Right renal pelvis (tissue), 4 donors: Measurements from ENCODE around the gene UNCX. TPM values are rescaled to one million over a fixed set of nuclear protein-coding genes. Genes with fewer than 3 reads are reported as not detected.

Experiments used
- DNase-seq, 4 donors: peaks; one replicate each; pipeline ENCODE4 v3.0.0-alpha.2; 2013; ENCODE audit warnings: low read depth in 4 of 4, low spot score in 3 of 4, missing footprints in 1 of 4
- polyA plus RNA-seq, 4 donors: library from polyadenylated mRNA; unstranded; fragments of 120-200 nt; gene quantifications; one replicate each; pipeline ENCODE4 v1.2.1, GENCODE V29; 2013; ENCODE audit not compliant: insufficient read length in 4 of 4

UNCX gene
- polyA plus RNA-seq, 4 donors, result 6.5 to 14.9 (median 9.9) TPM

- DNase-seq, result no peak
Measured at GRCh38 chr7:1241603-1242255, 9.1 kb downstream of the UNCX start.

- no peak for DNase-seq
Measured at GRCh38 chr7:1242256-1242605, 9.6 kb downstream of the UNCX start.

- no peak for DNase-seq
Measured at GRCh38 chr7:1242606-1243289, 10.1 kb downstream of the UNCX start.

- DNase-seq, result no peak
Measured at GRCh38 chr7:1243290-1243963, 10.8 kb downstream of the UNCX start.

- DNase-seq, result peak in 1 of 4 donors; percentile 81
Measured at GRCh38 chr7:1243964-1244416, 11.3 kb downstream of the UNCX start.

- no peak for DNase-seq
Measured at GRCh38 chr7:1244700-1245523, 12.2 kb downstream of the UNCX start.

GRCh38 chr7:1245524-1246050 lies 12.9 kb downstream of the UNCX start:
- no peak for DNase-seq

GRCh38 chr7:1246160-1246870 lies 13.6 kb downstream of the UNCX start:
- no peak for DNase-seq

- DNase-seq, result no peak
Measured at GRCh38 chr7:1246871-1247526, 14.3 kb downstream of the UNCX start.

- no peak for DNase-seq
Measured at GRCh38 chr7:1247527-1248041, 14.9 kb downstream of the UNCX start.

- DNase-seq, result no peak
Measured at GRCh38 chr7:1248143-1248915, 15.7 kb downstream of the UNCX start.

GRCh38 chr7:1248916-1249581 lies 16.4 kb downstream of the UNCX start:
- no peak for DNase-seq

GRCh38 chr7:1249731-1250130 lies 17.1 kb downstream of the UNCX start:
- DNase-seq, result no peak

- DNase-seq, result no peak
Measured at GRCh38 chr7:1250901-1251300, 18.2 kb downstream of the UNCX start.

- DNase-seq, result no peak
Measured at GRCh38 chr7:1251796-1252539, 19.3 kb downstream of the UNCX start.

GRCh38 chr7:1252540-1253090 lies 19.9 kb downstream of the UNCX start:
- no peak for DNase-seq

- no peak for DNase-seq
Measured at GRCh38 chr7:1253681-1254181, 21.1 kb downstream of the UNCX start.
